HepG2 (cell line): ENCODE results near the gene RABGGTA. TPM values are rescaled to one million over a fixed set of nuclear protein-coding genes. Genes with fewer than 3 reads are reported as not detected.

ENCODE experiments used
- DNMT1 ChIP-seq: sonication (generic); formaldehyde crosslinking; IDR thresholded peaks from 2 replicates; pipeline ENCODE4 v1.5.1; 2020; ENCODE audit warnings: mild to moderate bottlenecking, missing genetic modification reagents
- EEA1 ChIP-seq: sonication (generic); formaldehyde crosslinking; IDR thresholded peaks from 2 replicates; pipeline ENCODE4 v1.5.1; 2020; ENCODE audit warnings: mild to moderate bottlenecking, missing genetic modification reagents, borderline replicate concordance
- ELF4 ChIP-seq: sonication (generic); formaldehyde crosslinking; IDR thresholded peaks from 2 replicates; pipeline ENCODE4 v1.5.0; 2020; ENCODE audit warnings: missing genetic modification reagents, mild to moderate bottlenecking, moderate library complexity, borderline replicate concordance
- ETS1 ChIP-seq: sonication (generic); formaldehyde crosslinking; IDR thresholded peaks from 2 replicates; pipeline ENCODE4 v1.4.0; 2020; ENCODE audit warnings: missing genetic modification reagents
- HNF1B ChIP-seq: sonication (generic); formaldehyde crosslinking; IDR thresholded peaks from 2 replicates; pipeline ENCODE4 v1.5.1; 2020; ENCODE audit warnings: mild to moderate bottlenecking, moderate library complexity, missing genetic modification reagents
- HNF4A ChIP-seq: sonication (generic); formaldehyde crosslinking; IDR thresholded peaks from 2 replicates; pipeline ENCODE4 v1.4.0; 2020; ENCODE audit warnings: missing genetic modification reagents
- KLF16 ChIP-seq, 2 experiments: sonication (generic) in 1 of 2; formaldehyde crosslinking in 1 of 2; IDR thresholded peaks; 2 replicates each; pipeline versions ENCODE4 v1.6.1 to v1.8.0; 2016 to 2023; ENCODE audit warnings: missing genetic modification reagents in 2 of 2, missing compliant biosample characterization in 1 of 2
- MZF1 ChIP-seq: sonication (generic); formaldehyde crosslinking; IDR thresholded peaks from 2 replicates; pipeline ENCODE4 v1.8.1; 2023; ENCODE audit warnings: mild to moderate bottlenecking, missing genetic modification reagents, borderline replicate concordance
- RBAK ChIP-seq: sonication (generic); formaldehyde crosslinking; IDR thresholded peaks from 2 replicates; pipeline ENCODE4 v1.5.1; 2020; ENCODE audit warnings: mild to moderate bottlenecking, missing genetic modification reagents
- RORA ChIP-seq: sonication (generic); formaldehyde crosslinking; IDR thresholded peaks from 2 replicates; pipeline ENCODE4 v1.5.0; 2020; ENCODE audit warnings: mild to moderate bottlenecking, missing genetic modification reagents, moderate library complexity
- SALL1 ChIP-seq: sonication (generic); formaldehyde crosslinking; IDR thresholded peaks from 2 replicates; pipeline ENCODE4 v1.8.0; 2022; ENCODE audit warnings: mild to moderate bottlenecking, missing genetic modification reagents
- SAP130 ChIP-seq: IDR thresholded peaks from 2 replicates; pipeline ENCODE4 v1.6.1; 2016; ENCODE audit warnings: low read depth
- TBX2 ChIP-seq: sonication (generic); formaldehyde crosslinking; IDR thresholded peaks from 2 replicates; pipeline ENCODE4 v1.5.0; 2020; ENCODE audit warnings: missing genetic modification reagents, mild to moderate bottlenecking, borderline replicate concordance
- ZGPAT ChIP-seq: IDR thresholded peaks from 2 replicates; pipeline ENCODE4 v1.6.1; 2016; ENCODE audit warnings: mild to moderate bottlenecking
- ZNF354B ChIP-seq: sonication (generic); formaldehyde crosslinking; IDR thresholded peaks from 2 replicates; pipeline ENCODE4 v1.8.0; 2022; ENCODE audit warnings: mild to moderate bottlenecking, missing genetic modification reagents
- ZNF362 ChIP-seq: sonication (generic); formaldehyde crosslinking; IDR thresholded peaks from 2 replicates; pipeline ENCODE4 v1.4.0; 2020; ENCODE audit warnings: missing genetic modification reagents, mild to moderate bottlenecking, borderline replicate concordance
- ZNF557 ChIP-seq: sonication (generic); formaldehyde crosslinking; IDR thresholded peaks from 2 replicates; pipeline ENCODE4 v1.4.0; 2020; ENCODE audit warnings: missing genetic modification reagents
- ZNF572 ChIP-seq: sonication (generic); formaldehyde crosslinking; IDR thresholded peaks from 2 replicates; pipeline ENCODE4 v1.5.1; 2020; ENCODE audit warnings: mild to moderate bottlenecking, missing genetic modification reagents
- ZNF691 ChIP-seq: sonication (generic); formaldehyde crosslinking; IDR thresholded peaks from 2 replicates; pipeline ENCODE4 v1.4.0; 2020; ENCODE audit warnings: missing genetic modification reagents, low read depth, mild to moderate bottlenecking, borderline replicate concordance
- ZNF713 ChIP-seq: sonication (generic); formaldehyde crosslinking; IDR thresholded peaks from 2 replicates; pipeline ENCODE4 v1.4.0; 2020; ENCODE audit warnings: mild to moderate bottlenecking, missing genetic modification reagents
- ZNF737 ChIP-seq: sonication (generic); formaldehyde crosslinking; IDR thresholded peaks from 2 replicates; pipeline ENCODE4 v1.5.0; 2020; ENCODE audit warnings: missing genetic modification reagents, mild to moderate bottlenecking, borderline replicate concordance
- ZNF75D ChIP-seq: sonication (generic); formaldehyde crosslinking; IDR thresholded peaks from 2 replicates; pipeline ENCODE4 v1.8.1; 2023; ENCODE audit warnings: missing genetic modification reagents, mild to moderate bottlenecking, borderline replicate concordance
- ZNF782 ChIP-seq: sonication (generic); formaldehyde crosslinking; IDR thresholded peaks from 2 replicates; pipeline ENCODE4 v1.4.0; 2020; ENCODE audit warnings: missing genetic modification reagents, mild to moderate bottlenecking, borderline replicate concordance
- ZSCAN22 ChIP-seq: sonication (generic); formaldehyde crosslinking; IDR thresholded peaks from 2 replicates; pipeline ENCODE4 v1.4.0; 2020; ENCODE audit warnings: mild to moderate bottlenecking, missing genetic modification reagents
- polyA plus RNA-seq, 8 experiments: library from polyadenylated mRNA; depleted of rRNA in 3 of 8; stranded (reverse) in 7 of 8; unstranded in 1 of 8; fragments of >200 nt; fragmentation: Illumina TruSeq in 4 of 8; extraction: Trizol in 4 of 8; gene quantifications; 2 replicates each; pipeline versions ENCODE4 v1.2.1 to v1.2.3, GENCODE V29; 2011 to 2016; ENCODE audit warnings: low read depth in 4 of 8, missing spikeins in 1 of 8, mixed read lengths in 1 of 8; ENCODE audit not compliant: insufficient read depth in 1 of 8
- total RNA-seq, 5 experiments: library from RNA; depleted of rRNA; stranded (reverse); fragments of >200 nt; fragmentation: Illumina TruSeq; extraction: Trizol; gene quantifications; 2 replicates each; pipeline ENCODE4 v1.2.3, GENCODE V29; 2016; ENCODE audit warnings: low read depth in 1 of 5

The RABGGTA gene
- total and polyA plus RNA-seq, 2 of the 13 experiments (the other 11 are each of a cell fraction or from before 2014, with no cell fraction given), result 57.9 to 90.8 TPM

GRCh38 chr14:24314377-24315193, 43.2 kb upstream of the RABGGTA start (continued):
- TF ChIP-seq ZNF362 (no peak), ZGPAT (no peak), ZNF557 (CRISPR knock-in tag) (no peak), TBX2 (CRISPR knock-in tag) (no peak), SAP130 (CRISPR knock-in tag) (no peak), ZSCAN22 (CRISPR knock-in tag) (no peak), ZNF354B (CRISPR knock-in tag) (no peak), MZF1 (CRISPR knock-in tag) (no peak), ZNF691 (CRISPR knock-in tag) (no peak), ZNF782 (CRISPR knock-in tag) (no peak), SALL1 (0 out of 2 replicates have a peak, but pooled peaks have one; percentile 11), HNF1B (CRISPR knock-in tag) (peak; percentile 28; the same call in 1 of the 2 replicates), ELF4 (no peak), RBAK (CRISPR knock-in tag) (no peak), KLF16 (CRISPR knock-in tag; IDR thresholded peaks at IDR 0.05) (peak in 1 of 2 experiments; percentile 52; a peak in 1 of 4 replicates), RORA (CRISPR knock-in tag) (no peak), ZNF75D (no peak), DNMT1 (CRISPR knock-in tag) (no peak), HNF4A (no peak), ZNF572 (CRISPR knock-in tag) (peak; percentile 58; the same call in 1 of the 2 replicates), ZNF737 (CRISPR knock-in tag) (no peak), ZNF713 (no peak), EEA1 (no peak), ETS1 (CRISPR knock-in tag) (0 out of 2 replicates have a peak, but pooled peaks have one; percentile 36)
